SK-N-SH (cell line): ENCODE measurements around the gene DEFB118.

ENCODE experiments used
- EZH2phosphoT487 ChIP-seq: fragments of 200-600 bp; sonication (generic); IDR thresholded peaks from 2 replicates; pipeline ENCODE4 v1.6.1; 2017; ENCODE audit warnings: low read depth, mixed run types, mild to moderate bottlenecking, antibody characterized with exemption, moderate library complexity, borderline replicate concordance
- JUND ChIP-seq: IDR thresholded peaks from 2 replicates; pipeline ENCODE4 v1.4.0; 2012
- MEF2A ChIP-seq: IDR thresholded peaks from 2 replicates; pipeline ENCODE4 v1.4.0; 2012; ENCODE audit warnings: low read depth, borderline replicate concordance
- NRF1 ChIP-seq: IDR thresholded peaks from 2 replicates; pipeline ENCODE4 v1.6.1; 2012; ENCODE audit warnings: low read depth, mild to moderate bottlenecking, low read length
- SIN3A ChIP-seq: IDR thresholded peaks from 2 replicates; pipeline ENCODE4 v1.6.1; 2012; ENCODE audit warnings: low read depth, mild to moderate bottlenecking, low read length, moderate library complexity, borderline replicate concordance
- TEAD4 ChIP-seq: IDR thresholded peaks from 2 replicates; pipeline ENCODE4 v1.4.0; 2012; ENCODE audit warnings: mild to moderate bottlenecking, borderline replicate concordance; ENCODE audit not compliant: insufficient read depth
- YY1 ChIP-seq: IDR thresholded peaks from 2 replicates; pipeline ENCODE4 v1.4.0; 2012; ENCODE audit warnings: low read depth, mild to moderate bottlenecking
- TF ChIP-seq, protein P1 (sequence below): IDR thresholded peaks from 2 replicates; pipeline ENCODE4; 2012
- TF ChIP-seq, protein P2 (sequence below): fragments of 200-600 bp; sonication (generic); IDR thresholded peaks from 2 replicates; pipeline ENCODE4 v1.6.1; 2017; ENCODE audit warnings: antibody characterized with exemption, mild to moderate bottlenecking, moderate library complexity

DNA sequence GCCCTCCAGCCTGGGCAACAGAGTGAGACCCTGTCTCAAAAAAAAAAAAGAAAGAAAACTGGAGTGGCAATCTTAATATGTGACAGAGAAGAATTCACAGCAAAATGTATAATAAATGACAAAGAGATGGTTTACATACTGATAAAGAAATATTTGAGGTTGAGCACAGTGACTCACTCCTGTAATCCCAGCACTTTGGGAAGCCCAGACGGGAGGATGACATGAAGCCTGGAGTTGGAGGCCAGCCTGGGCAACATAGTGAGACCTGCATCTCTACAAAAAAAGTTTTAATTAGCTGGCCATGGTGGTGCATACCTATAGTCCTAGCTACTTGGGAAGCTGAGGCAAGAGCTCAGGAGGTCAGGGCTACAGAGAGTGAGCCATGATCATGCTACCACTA, 12.4 kb upstream of the DEFB118 start:
- no peak for TF ChIP-seq TEAD4
- TF ChIP-seq, protein P1, sequence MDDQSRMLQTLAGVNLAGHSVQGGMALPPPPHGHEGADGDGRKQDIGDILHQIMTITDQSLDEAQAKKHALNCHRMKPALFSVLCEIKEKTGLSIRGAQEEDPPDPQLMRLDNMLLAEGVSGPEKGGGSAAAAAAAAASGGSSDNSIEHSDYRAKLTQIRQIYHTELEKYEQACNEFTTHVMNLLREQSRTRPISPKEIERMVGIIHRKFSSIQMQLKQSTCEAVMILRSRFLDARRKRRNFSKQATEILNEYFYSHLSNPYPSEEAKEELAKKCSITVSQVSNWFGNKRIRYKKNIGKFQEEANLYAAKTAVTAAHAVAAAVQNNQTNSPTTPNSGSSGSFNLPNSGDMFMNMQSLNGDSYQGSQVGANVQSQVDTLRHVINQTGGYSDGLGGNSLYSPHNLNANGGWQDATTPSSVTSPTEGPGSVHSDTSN, result no peak
- TF ChIP-seq, protein P2, sequence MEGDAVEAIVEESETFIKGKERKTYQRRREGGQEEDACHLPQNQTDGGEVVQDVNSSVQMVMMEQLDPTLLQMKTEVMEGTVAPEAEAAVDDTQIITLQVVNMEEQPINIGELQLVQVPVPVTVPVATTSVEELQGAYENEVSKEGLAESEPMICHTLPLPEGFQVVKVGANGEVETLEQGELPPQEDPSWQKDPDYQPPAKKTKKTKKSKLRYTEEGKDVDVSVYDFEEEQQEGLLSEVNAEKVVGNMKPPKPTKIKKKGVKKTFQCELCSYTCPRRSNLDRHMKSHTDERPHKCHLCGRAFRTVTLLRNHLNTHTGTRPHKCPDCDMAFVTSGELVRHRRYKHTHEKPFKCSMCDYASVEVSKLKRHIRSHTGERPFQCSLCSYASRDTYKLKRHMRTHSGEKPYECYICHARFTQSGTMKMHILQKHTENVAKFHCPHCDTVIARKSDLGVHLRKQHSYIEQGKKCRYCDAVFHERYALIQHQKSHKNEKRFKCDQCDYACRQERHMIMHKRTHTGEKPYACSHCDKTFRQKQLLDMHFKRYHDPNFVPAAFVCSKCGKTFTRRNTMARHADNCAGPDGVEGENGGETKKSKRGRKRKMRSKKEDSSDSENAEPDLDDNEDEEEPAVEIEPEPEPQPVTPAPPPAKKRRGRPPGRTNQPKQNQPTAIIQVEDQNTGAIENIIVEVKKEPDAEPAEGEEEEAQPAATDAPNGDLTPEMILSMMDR, result no peak
- TF ChIP-seq NRF1, result no peak
- TF ChIP-seq JUND, result no peak
- no peak for TF ChIP-seq EZH2phosphoT487
- no peak for TF ChIP-seq MEF2A
- no peak for TF ChIP-seq YY1
- TF ChIP-seq SIN3A, result no peak
